Measurements from ENCODE around the gene SHROOM2.

The SHROOM2 gene

GRCh38 chrX:9847071-9847470 is 60.8 kb downstream of the SHROOM2 start:
- ATAC-seq = no peak
- TF ChIP-seq TSHZ2 (CRISPR knock-in tag; IDR thresholded peaks at IDR 0.05) (no peak), ZNF8 (CRISPR knock-in tag; IDR thresholded peaks at IDR 0.05) (no peak), OSR1 (CRISPR knock-in tag; IDR thresholded peaks at IDR 0.05) (no peak), PATZ1 (CRISPR knock-in tag; IDR thresholded peaks at IDR 0.05; ENCODE audit: borderline replicate concordance) (no peak), ZFP30 (CRISPR knock-in tag; IDR thresholded peaks at IDR 0.05) (no peak), BACH2 (CRISPR knock-in tag; IDR thresholded peaks at IDR 0.05; ENCODE audit: borderline replicate concordance) (no peak), ZNF565 (CRISPR knock-in tag; conservative IDR thresholded peaks at IDR 0.05; ENCODE audit: low read depth) (no peak), TOX (CRISPR knock-in tag; IDR thresholded peaks at IDR 0.05; ENCODE audit: borderline replicate concordance) (no peak), ZC3H10 (CRISPR knock-in tag; IDR thresholded peaks at IDR 0.05) (no peak), RARB (CRISPR knock-in tag; IDR thresholded peaks at IDR 0.05) (no peak), ISL1 (CRISPR knock-in tag; IDR thresholded peaks at IDR 0.05) (no peak), TCF4 (CRISPR knock-in tag; IDR thresholded peaks at IDR 0.05; ENCODE audit: borderline replicate concordance) (no peak), GLIS3 (CRISPR knock-in tag; IDR thresholded peaks at IDR 0.05) (no peak), ZFP3 (CRISPR knock-in tag; IDR thresholded peaks at IDR 0.05) (no peak), CSDC2 (CRISPR knock-in tag; IDR thresholded peaks at IDR 0.05) (no peak)
- TF ChIP-seq, protein P1, sequence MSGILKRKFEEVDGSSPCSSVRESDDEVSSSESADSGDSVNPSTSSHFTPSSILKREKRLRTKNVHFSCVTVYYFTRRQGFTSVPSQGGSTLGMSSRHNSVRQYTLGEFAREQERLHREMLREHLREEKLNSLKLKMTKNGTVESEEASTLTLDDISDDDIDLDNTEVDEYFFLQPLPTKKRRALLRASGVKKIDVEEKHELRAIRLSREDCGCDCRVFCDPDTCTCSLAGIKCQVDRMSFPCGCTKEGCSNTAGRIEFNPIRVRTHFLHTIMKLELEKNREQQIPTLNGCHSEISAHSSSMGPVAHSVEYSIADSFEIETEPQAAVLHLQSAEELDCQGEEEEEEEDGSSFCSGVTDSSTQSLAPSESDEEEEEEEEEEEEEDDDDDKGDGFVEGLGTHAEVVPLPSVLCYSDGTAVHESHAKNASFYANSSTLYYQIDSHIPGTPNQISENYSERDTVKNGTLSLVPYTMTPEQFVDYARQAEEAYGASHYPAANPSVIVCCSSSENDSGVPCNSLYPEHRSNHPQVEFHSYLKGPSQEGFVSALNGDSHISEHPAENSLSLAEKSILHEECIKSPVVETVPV (CRISPR knock-in tag; IDR thresholded peaks at IDR 0.05) = no peak
- TF ChIP-seq, protein P2, sequence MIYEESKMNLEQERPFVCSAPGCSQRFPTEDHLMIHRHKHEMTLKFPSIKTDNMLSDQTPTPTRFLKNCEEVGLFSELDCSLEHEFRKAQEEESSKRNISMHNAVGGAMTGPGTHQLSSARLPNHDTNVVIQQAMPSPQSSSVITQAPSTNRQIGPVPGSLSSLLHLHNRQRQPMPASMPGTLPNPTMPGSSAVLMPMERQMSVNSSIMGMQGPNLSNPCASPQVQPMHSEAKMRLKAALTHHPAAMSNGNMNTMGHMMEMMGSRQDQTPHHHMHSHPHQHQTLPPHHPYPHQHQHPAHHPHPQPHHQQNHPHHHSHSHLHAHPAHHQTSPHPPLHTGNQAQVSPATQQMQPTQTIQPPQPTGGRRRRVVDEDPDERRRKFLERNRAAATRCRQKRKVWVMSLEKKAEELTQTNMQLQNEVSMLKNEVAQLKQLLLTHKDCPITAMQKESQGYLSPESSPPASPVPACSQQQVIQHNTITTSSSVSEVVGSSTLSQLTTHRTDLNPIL (CRISPR knock-in tag; IDR thresholded peaks at IDR 0.05; ENCODE audit: low read depth) = no peak

- no peak for ATAC-seq
- TF ChIP-seq PPARA (CRISPR knock-in tag; IDR thresholded peaks at IDR 0.05; ENCODE audit: borderline replicate concordance) (no peak), ZNF565 (CRISPR knock-in tag; conservative IDR thresholded peaks at IDR 0.05; ENCODE audit: low read depth) (no peak), ISL1 (CRISPR knock-in tag; IDR thresholded peaks at IDR 0.05) (no peak), POU6F1 (CRISPR knock-in tag; IDR thresholded peaks at IDR 0.05; ENCODE audit: borderline replicate concordance, low read depth) (no peak), ZC3H10 (CRISPR knock-in tag; IDR thresholded peaks at IDR 0.05) (no peak), OSR1 (CRISPR knock-in tag; IDR thresholded peaks at IDR 0.05) (no peak), ESRRG (CRISPR knock-in tag; IDR thresholded peaks at IDR 0.05) (no peak), GLIS3 (CRISPR knock-in tag; IDR thresholded peaks at IDR 0.05) (no peak), TSHZ2 (CRISPR knock-in tag; IDR thresholded peaks at IDR 0.05) (no peak), PATZ1 (CRISPR knock-in tag; IDR thresholded peaks at IDR 0.05; ENCODE audit: borderline replicate concordance) (no peak), ZFP3 (CRISPR knock-in tag; IDR thresholded peaks at IDR 0.05) (no peak)
- TF ChIP-seq, protein P2 (CRISPR knock-in tag; IDR thresholded peaks at IDR 0.05; ENCODE audit: low read depth) = no peak
Measured at GRCh38 chrX:9848718-9849479, 62.7 kb downstream of the SHROOM2 start.

Data from SK-N-SH treated with all-trans-retinoic acid at 6 μM for 48 hours (cell line).